BLaER1 (cell line): Measurements from ENCODE around the gene TIE1.

Source experiments
- H3K27ac ChIP-seq: shearing (Covaris generic); formaldehyde crosslinking; 2 replicates; pipeline ENCODE4 v1.8.1; 2022
- H3K27me3 ChIP-seq: shearing (Covaris generic); formaldehyde crosslinking; 2 replicates; pipeline ENCODE4 v1.8.1; 2022
- H3K36me3 ChIP-seq: shearing (Covaris generic); formaldehyde crosslinking; 2 replicates; pipeline ENCODE4 v1.8.1; 2022
- H3K4me1 ChIP-seq: shearing (Covaris generic); formaldehyde crosslinking; 2 replicates; pipeline ENCODE4 v1.8.1; 2022
- H3K4me2 ChIP-seq: shearing (Covaris generic); formaldehyde crosslinking; 2 replicates; pipeline ENCODE4 v1.8.1; 2022
- H3K4me3 ChIP-seq: shearing (Covaris generic); formaldehyde crosslinking; 2 replicates; pipeline ENCODE4 v1.8.1; 2022
- H3K9ac ChIP-seq: shearing (Covaris generic); formaldehyde crosslinking; 2 replicates; pipeline ENCODE4 v1.8.1; 2022
- H3K9me3 ChIP-seq: shearing (Covaris generic); formaldehyde crosslinking; 2 replicates; pipeline ENCODE4 v1.8.1; 2022
- H4K20me1 ChIP-seq: shearing (Covaris generic); formaldehyde crosslinking; 2 replicates; pipeline ENCODE4 v1.8.1; 2022
- Cebpa-rat ChIP-seq: shearing (Covaris generic); IDR thresholded peaks from 2 replicates; pipeline ENCODE4 v1.8.1; 2022

Gene TIE1

GRCh38 chr1:43309405-43310025 is 8.7 kb downstream of the TIE1 start:
- Histone ChIP-seq H3K4me3 (no peak overlapping the region), H3K9me3 (no peaks in the 10 kb centered on the region), H3K9ac (no peak overlapping the region), H3K4me1 (peaks cover 15% of the 10 kb centered on the region), H3K27me3 (no peaks in the 10 kb centered on the region), H3K36me3 (no peaks in the 10 kb centered on the region), H3K4me2 (no peak overlapping the region), H3K27ac (no peak overlapping the region), H4K20me1 (no peaks in the 10 kb centered on the region)
- no peak for TF ChIP-seq Cebpa-rat

DNA sequence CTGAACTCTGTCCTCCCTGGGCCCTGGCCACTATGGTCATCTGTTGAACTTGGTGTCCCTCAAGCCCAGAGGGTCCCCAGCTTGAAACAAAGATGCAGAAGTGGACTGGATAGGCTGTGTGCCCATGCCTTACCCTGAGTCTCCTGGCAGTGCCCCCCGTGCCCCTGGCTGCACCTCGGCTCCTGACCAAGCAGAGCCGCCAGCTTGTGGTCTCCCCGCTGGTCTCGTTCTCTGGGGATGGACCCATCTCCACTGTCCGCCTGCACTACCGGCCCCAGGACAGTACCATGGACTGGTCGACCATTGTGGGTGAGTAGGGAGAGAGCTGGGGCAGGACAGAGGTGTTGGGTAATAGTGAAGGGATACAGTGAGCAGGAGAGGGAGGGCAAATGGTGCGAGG is 10.7 kb downstream of the TIE1 start:
- H3K4me2 ChIP-seq = no peak overlapping the region
- H3K9me3 ChIP-seq = no peaks in the 10 kb centered on the region
- H3K36me3 ChIP-seq = no peaks in the 10 kb centered on the region
- no peaks in the 10 kb centered on the region for H4K20me1 ChIP-seq
- no peak overlapping the region for H3K4me3 ChIP-seq
- H3K9ac ChIP-seq = no peak overlapping the region
- no peak for TF ChIP-seq Cebpa-rat
- no peak overlapping the region for H3K27ac ChIP-seq
- no peaks in the 10 kb centered on the region for H3K4me1 ChIP-seq
- H3K27me3 ChIP-seq = no peaks in the 10 kb centered on the region

DNA sequence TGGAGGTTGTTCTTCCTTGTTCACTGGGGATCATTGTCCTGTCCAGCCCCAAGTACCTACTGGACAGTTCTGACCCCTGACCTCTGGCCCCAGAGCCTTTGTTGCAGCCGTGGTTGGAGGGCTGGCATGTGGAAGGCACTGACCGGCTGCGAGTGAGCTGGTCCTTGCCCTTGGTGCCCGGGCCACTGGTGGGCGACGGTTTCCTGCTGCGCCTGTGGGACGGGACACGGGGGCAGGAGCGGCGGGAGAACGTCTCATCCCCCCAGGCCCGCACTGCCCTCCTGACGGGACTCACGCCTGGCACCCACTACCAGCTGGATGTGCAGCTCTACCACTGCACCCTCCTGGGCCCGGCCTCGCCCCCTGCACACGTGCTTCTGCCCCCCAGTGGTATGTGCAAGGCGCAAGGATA is 11.4 kb downstream of the TIE1 start:
- no peak overlapping the region for H3K27ac ChIP-seq
- H3K9me3 ChIP-seq = no peaks in the 10 kb centered on the region
- no peaks in the 10 kb centered on the region for H3K4me1 ChIP-seq
- no peaks in the 10 kb centered on the region for H3K27me3 ChIP-seq
- TF ChIP-seq Cebpa-rat = no peak
- H3K4me2 ChIP-seq = no peak overlapping the region
- H3K9ac ChIP-seq = no peak overlapping the region
- H3K36me3 ChIP-seq = no peaks in the 10 kb centered on the region
- H3K4me3 ChIP-seq = no peak overlapping the region
- no peaks in the 10 kb centered on the region for H4K20me1 ChIP-seq

- no peak for TF ChIP-seq Cebpa-rat
- Histone ChIP-seq H3K27ac (no peak overlapping the region), H3K4me2 (no peak overlapping the region), H3K4me3 (no peak overlapping the region), H3K27me3 (no peaks in the 10 kb centered on the region), H3K4me1 (no peaks in the 10 kb centered on the region), H3K36me3 (no peaks in the 10 kb centered on the region), H3K9ac (no peak overlapping the region), H3K9me3 (no peaks in the 10 kb centered on the region), H4K20me1 (no peaks in the 10 kb centered on the region)
These were observed 12.1 kb downstream of the TIE1 start for GRCh38 chr1:43312663-43313515.

- no peak overlapping the region for H3K4me2 ChIP-seq
These were observed 13.0 kb downstream of the TIE1 start for GRCh38 chr1:43313771-43314170.

DNA sequence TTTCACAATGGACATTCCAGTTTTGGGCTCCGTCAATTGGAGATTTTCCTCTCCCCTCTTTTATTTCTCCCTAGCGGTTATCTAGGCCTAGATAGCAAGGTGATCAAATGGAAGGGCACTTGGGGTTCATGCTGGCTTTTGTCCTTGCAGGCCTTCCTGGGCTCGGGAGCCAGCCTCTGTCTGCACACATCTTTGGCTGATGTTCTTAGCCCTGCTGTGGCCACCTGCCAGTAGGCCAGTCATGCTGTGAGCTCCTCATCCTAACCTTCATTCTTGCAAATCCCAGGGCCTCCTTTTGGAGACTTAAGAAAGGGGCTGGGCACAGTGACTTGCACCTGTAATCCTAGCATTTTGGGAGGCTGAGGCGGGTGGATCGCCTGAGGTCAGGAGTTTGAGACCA is 13.5 kb downstream of the TIE1 start:
- Histone ChIP-seq H3K4me2 (no peak overlapping the region), H3K27me3 (no peaks in the 10 kb centered on the region), H3K4me3 (no peak overlapping the region), H3K36me3 (no peaks in the 10 kb centered on the region), H4K20me1 (no peaks in the 10 kb centered on the region), H3K27ac (no peak overlapping the region), H3K4me1 (no peaks in the 10 kb centered on the region), H3K9me3 (no peaks in the 10 kb centered on the region), H3K9ac (no peak overlapping the region)
- no peak for TF ChIP-seq Cebpa-rat

More at GRCh38 chr1:43313771-43314170, 13.0 kb downstream of the TIE1 start:
- H4K20me1 ChIP-seq = no peaks in the 10 kb centered on the region
- no peak overlapping the region for H3K9ac ChIP-seq
- no peak overlapping the region for H3K27ac ChIP-seq
- no peaks in the 10 kb centered on the region for H3K27me3 ChIP-seq
- no peak for TF ChIP-seq Cebpa-rat
- no peaks in the 10 kb centered on the region for H3K36me3 ChIP-seq
- no peaks in the 10 kb centered on the region for H3K4me1 ChIP-seq
- H3K4me3 ChIP-seq = no peak overlapping the region
- no peaks in the 10 kb centered on the region for H3K9me3 ChIP-seq

GRCh38 chr1:43315481-43315880 is 14.7 kb downstream of the TIE1 start:
- no peak for TF ChIP-seq Cebpa-rat
- no peaks in the 10 kb centered on the region for H3K27me3 ChIP-seq
- no peaks in the 10 kb centered on the region for H3K9me3 ChIP-seq

DNA sequence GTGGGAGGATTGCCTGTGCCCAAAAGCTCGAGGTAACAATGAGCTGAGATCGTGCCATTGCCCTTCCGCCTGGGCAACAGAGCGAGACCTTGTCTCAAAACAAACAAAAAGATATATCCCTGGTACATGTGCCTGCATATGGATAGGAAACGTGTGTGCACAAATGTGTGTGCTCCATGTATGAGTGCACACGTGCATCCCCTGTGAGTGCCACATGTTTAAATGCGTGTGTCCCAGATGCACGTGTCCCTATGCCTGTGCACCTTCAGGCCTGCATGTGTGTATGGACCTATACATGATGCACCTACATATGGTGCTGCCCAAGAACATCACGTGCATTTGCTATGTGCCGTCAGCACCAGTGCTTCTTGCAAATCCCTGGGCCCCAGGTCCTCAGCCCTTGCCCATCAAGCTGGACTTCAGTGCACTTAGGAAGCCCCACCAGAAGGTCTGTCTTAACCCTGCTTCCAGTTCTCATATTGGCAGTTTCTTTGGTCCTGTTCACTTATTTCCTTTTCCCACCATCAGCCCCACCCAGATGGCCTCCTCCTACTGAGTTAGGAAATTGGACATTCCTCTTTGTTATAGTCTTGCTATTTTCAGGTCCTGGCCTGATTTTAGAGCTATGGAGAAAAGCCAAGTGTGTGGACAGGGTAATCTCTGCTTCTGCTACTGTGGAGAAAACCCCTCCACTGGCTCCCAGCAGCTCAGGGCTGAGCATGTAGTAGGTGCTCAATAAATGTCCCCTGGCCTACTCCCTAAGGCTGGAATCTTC is 15.4 kb downstream of the TIE1 start:
- Histone ChIP-seq H3K36me3 (no peaks in the 10 kb centered on the region), H3K4me3 (no peak overlapping the region), H4K20me1 (no peaks in the 10 kb centered on the region), H3K4me2 (no peak overlapping the region), H3K27ac (no peak overlapping the region), H3K9me3 (no peaks in the 10 kb centered on the region), H3K9ac (no peak overlapping the region), H3K27me3 (no peaks in the 10 kb centered on the region), H3K4me1 (no peaks in the 10 kb centered on the region)
- TF ChIP-seq Cebpa-rat = no peak

More at GRCh38 chr1:43315481-43315880, 14.7 kb downstream of the TIE1 start:
- H3K27ac ChIP-seq = no peak overlapping the region
- H3K4me2 ChIP-seq = no peak overlapping the region
- H3K9ac ChIP-seq = no peak overlapping the region
- no peaks in the 10 kb centered on the region for H3K4me1 ChIP-seq
- H3K36me3 ChIP-seq = no peaks in the 10 kb centered on the region
- H3K4me3 ChIP-seq = no peak overlapping the region
- no peaks in the 10 kb centered on the region for H4K20me1 ChIP-seq

DNA sequence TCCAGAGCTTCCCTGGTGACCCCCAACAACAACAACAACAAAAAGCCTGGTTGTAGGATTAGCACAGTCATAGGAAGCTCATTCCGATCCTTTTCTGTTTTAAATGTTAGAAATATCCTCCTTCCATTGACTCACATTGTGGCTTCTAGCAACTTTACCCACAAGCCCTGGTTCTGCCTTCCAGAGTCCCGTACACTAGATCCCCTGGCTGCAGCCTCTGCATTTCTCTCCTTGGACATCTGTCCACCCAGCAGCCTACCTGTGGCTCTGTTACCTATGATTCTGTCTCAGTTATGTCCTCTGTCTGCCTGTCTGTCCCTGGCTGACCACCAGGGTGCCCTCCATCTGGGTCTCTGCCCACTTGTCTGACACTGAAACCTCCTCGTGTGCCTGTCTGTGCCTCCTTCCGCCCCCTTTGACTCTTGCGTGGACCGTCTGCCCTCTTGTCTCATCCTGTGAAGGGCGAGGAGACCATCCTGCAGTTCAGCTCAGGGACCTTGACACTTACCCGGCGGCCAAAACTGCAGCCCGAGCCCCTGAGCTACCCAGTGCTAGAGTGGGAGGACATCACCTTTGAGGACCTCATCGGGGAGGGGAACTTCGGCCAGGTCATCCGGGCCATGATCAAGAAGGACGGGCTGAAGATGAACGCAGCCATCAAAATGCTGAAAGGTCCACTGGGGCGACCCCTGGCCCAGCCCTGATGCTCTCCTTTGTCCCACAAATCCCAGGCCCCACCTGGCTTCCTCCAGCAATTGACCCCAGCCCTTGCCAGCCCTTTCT is 16.1 kb downstream of the TIE1 start:
- Histone ChIP-seq H3K4me3 (no peak overlapping the region), H3K36me3 (no peaks in the 10 kb centered on the region), H3K4me1 (no peaks in the 10 kb centered on the region), H3K4me2 (no peak overlapping the region), H3K27me3 (no peaks in the 10 kb centered on the region), H3K27ac (no peak overlapping the region), H4K20me1 (no peaks in the 10 kb centered on the region), H3K9me3 (no peaks in the 10 kb centered on the region), H3K9ac (no peak overlapping the region)
- TF ChIP-seq Cebpa-rat = no peak
